ENCODE results near the gene GRM7.

DNA sequence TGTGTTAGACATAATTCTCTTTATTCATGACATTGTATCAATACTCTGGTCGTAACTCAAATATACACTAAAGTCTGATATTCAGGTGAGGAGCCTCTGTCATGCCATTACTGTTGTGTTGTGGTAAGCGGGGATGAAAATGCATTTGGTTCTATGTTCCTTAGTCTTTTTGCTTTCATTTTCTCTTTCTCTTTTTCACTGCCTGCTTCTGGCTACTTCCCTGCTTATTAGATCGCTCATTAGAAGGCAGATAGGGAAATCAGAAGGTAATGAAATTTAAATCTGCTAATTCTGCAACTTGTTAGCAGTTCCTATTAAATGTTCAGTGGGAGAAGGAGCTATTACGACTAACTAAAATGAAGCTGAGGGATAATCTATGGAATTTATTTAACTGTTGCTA lies 345.0 kb downstream of the GRM7 start:
- no peak for TF ChIP-seq EZH2phosphoT487 (IDR thresholded peaks at IDR 0.05; ENCODE audit: low read length)
- TF ChIP-seq CTCF (IDR thresholded peaks at IDR 0.05; ENCODE audit: low read length): no peak
